CD14-positive monocyte (primary cell): ENCODE results near the gene ASB16. TPM values are rescaled to one million over a fixed set of nuclear protein-coding genes. Genes with fewer than 3 reads are reported as not detected.

Experiments used
- DNase-seq, 3 donors: peaks; one replicate each; pipeline ENCODE4 v3.0.0-alpha.2; 2011 to 2022
- H2AFZ ChIP-seq: 2 replicates; pipeline ENCODE4 v1.6.0; 2012; ENCODE audit warnings: mild to moderate bottlenecking, low read depth, low read length, inconsistent platforms; ENCODE audit not compliant: insufficient read depth, poor library complexity, severe bottlenecking
- H3K27ac ChIP-seq, 2 donors: 1 replicate in 1 of 2; 2 replicates in 1 of 2; pipeline ENCODE4 v1.5.1; 2012 to 2013; ENCODE audit warnings: low read length in 2 of 2, control low read depth in 1 of 2, inconsistent platforms in 1 of 2, low read depth in 1 of 2, mild to moderate bottlenecking in 1 of 2
- H3K27me3 ChIP-seq, 2 donors: one replicate each; pipeline versions ENCODE4 v1.6.0 to v1.6.1; 2011 to 2013; ENCODE audit warnings: low read length in 2 of 2; ENCODE audit not compliant: control insufficient read depth in 2 of 2, insufficient read depth in 2 of 2
- H3K36me3 ChIP-seq, 2 donors: replicated peaks in 1 of 2; 1 replicate in 1 of 2; 2 replicates in 1 of 2; pipeline versions ENCODE4 v1.5.1 to v1.6.1; 2012 to 2013; ENCODE audit warnings: low read length in 2 of 2, control low read depth in 1 of 2, inconsistent platforms in 1 of 2, mild to moderate bottlenecking in 1 of 2; ENCODE audit not compliant: insufficient read depth in 2 of 2, control insufficient read depth in 1 of 2
- H3K4me1 ChIP-seq, 2 donors: 1 replicate in 1 of 2; 2 replicates in 1 of 2; pipeline versions ENCODE4 v1.5.1 to v1.6.1; 2012 to 2013; ENCODE audit warnings: low read length in 2 of 2, control low read depth in 1 of 2, inconsistent platforms in 1 of 2, mild to moderate bottlenecking in 1 of 2, moderate library complexity in 1 of 2; ENCODE audit not compliant: insufficient read depth in 2 of 2, control insufficient read depth in 1 of 2
- H3K4me2 ChIP-seq: replicated peaks from 2 replicates; pipeline ENCODE3; 2012; ENCODE audit warnings: low read length, moderate library complexity, mild to moderate bottlenecking; ENCODE audit not compliant: poor library complexity, severe bottlenecking; ENCODE audit errors: extremely low read depth
- H3K4me3 ChIP-seq, 3 experiments: fragments of 200-600 bp in 1 of 3; sonication (generic) in 1 of 3; replicated peaks in 1 of 3; 1 replicate in 2 of 3; 2 replicates in 1 of 3; pipeline ENCODE4 v1.5.1; 2011 to 2013; ENCODE audit warnings: low read length in 3 of 3, mild to moderate bottlenecking in 3 of 3, control low read depth in 2 of 3, low read depth in 2 of 3, inconsistent platforms in 1 of 3, moderate library complexity in 1 of 3
- H3K79me2 ChIP-seq: 2 replicates; pipeline ENCODE4 v1.6.0; 2012; ENCODE audit warnings: mild to moderate bottlenecking, control low read depth, inconsistent platforms, low read length, moderate library complexity; ENCODE audit not compliant: insufficient read depth
- H3K9ac ChIP-seq: 2 replicates; pipeline ENCODE4 v1.6.0; 2017; ENCODE audit warnings: low read length, mild to moderate bottlenecking; ENCODE audit not compliant: insufficient read depth, poor library complexity, severe bottlenecking
- H3K9me3 ChIP-seq, 2 donors: replicated peaks in 1 of 2; 1 replicate in 1 of 2; 2 replicates in 1 of 2; pipeline versions ENCODE4 v1.5.1 to v1.6.1; 2012 to 2013; ENCODE audit warnings: low read length in 2 of 2, control low read depth in 1 of 2; ENCODE audit not compliant: control insufficient read depth in 1 of 2, insufficient read depth in 1 of 2
- H4K20me1 ChIP-seq: 2 replicates; pipeline ENCODE4 v1.6.0; 2012; ENCODE audit warnings: mild to moderate bottlenecking, low read length, control low read depth, moderate library complexity; ENCODE audit not compliant: insufficient read depth
- H3K27ac Mint-ChIP-seq, 7 donors: one replicate each; pipeline ENCODE4 v1.8.0; 2020; ENCODE audit warnings: mild to moderate bottlenecking in 7 of 7, mixed read lengths in 7 of 7, moderate library complexity in 6 of 7, inconsistent platforms in 2 of 7
- H3K27me3 Mint-ChIP-seq, 3 donors: one replicate each; pipeline ENCODE4 v1.8.0; 2021 to 2022; ENCODE audit warnings: low read depth in 3 of 3, mild to moderate bottlenecking in 3 of 3, mixed read lengths in 3 of 3, moderate library complexity in 3 of 3, inconsistent platforms in 1 of 3
- H3K36me3 Mint-ChIP-seq, 2 donors: one replicate each; pipeline ENCODE4 v1.8.0; 2020; ENCODE audit warnings: mixed read lengths in 2 of 2, inconsistent platforms in 1 of 2, mild to moderate bottlenecking in 1 of 2
- H3K4me1 Mint-ChIP-seq: one replicate; pipeline ENCODE4 v1.8.0; 2020; ENCODE audit warnings: mild to moderate bottlenecking, mixed read lengths
- H3K4me3 Mint-ChIP-seq, 2 donors: one replicate each; pipeline ENCODE4 v1.8.0; 2020; ENCODE audit warnings: mild to moderate bottlenecking in 2 of 2, mixed read lengths in 2 of 2, moderate library complexity in 1 of 2
- H3K9me3 Mint-ChIP-seq, 7 donors: one replicate each; pipeline ENCODE4 v1.8.0; 2020 to 2022; ENCODE audit warnings: mixed read lengths in 7 of 7, mild to moderate bottlenecking in 6 of 7, moderate library complexity in 6 of 7, inconsistent platforms in 2 of 7
- WGBS: methylation state at CpG from one replicate; pipeline ENCODE4 v1.1.5; 2013; ENCODE audit warnings: missing lambda C conversion rate; ENCODE audit not compliant: insufficient coverage; 5-methylcytosine and 5-hydroxymethylcytosine counted together
- intact Hi-C, 2 donors: fragments of 100-400 bp; cut with micrococcal nuclease; formaldehyde crosslinking; loops; one replicate each; pipeline versions ENCODE4 v1.15.0 to v1.15.1; 2023
- polyA plus RNA-seq, 3 donors: library from polyadenylated mRNA; depleted of rRNA in 1 of 3; unstranded in 2 of 3; stranded (reverse) in 1 of 3; fragments of 300-500 nt in 2 of 3; fragments of >200 nt in 1 of 3; fragmentation: Illumina TruSeq in 2 of 3; gene quantifications; 1 replicate in 2 of 3; 2 replicates in 1 of 3; pipeline ENCODE4 v1.2.3, GENCODE V29; 2012 to 2021
- TF ChIP-seq, protein P1 (sequence below): fragments of 200-600 bp; IDR thresholded peaks from one replicate; pipeline ENCODE4 v1.8.0; 2022; ENCODE audit warnings: antibody characterized with exemption, mild to moderate bottlenecking

The ASB16 gene
- polyA plus RNA-seq, 3 donors = not detected

DNA sequence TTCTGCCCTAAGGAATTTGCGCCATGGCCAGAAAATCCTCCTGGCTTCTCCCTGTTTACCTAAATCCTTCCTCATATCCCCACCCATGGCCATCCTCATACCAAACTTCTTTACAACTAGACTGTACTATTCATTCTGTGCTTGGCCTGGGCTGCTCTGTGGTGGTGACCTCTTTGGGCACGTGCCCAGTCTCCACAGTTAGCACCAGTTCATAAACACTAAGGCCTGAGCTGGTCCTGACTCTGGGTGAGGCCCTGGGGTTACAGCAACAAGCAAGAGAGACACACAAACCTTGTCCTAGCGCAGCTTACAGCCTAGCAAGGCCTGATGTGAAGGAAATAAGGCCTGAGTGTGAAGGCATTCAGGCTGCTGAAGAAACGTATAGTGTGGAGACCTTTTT is 32.3 kb downstream of the ASB16 start:
- Histone ChIP-seq H3K9ac (no peak overlapping the region), H3K4me1 (peaks cover 43 to 46% of the 10 kb centered on the region in 2 donors), H3K79me2 (peaks cover 21% of the 10 kb centered on the region), H3K4me3 (no peak overlapping the region), H3K9me3 (no peaks in the 10 kb centered on the region), H2AFZ (no peak overlapping the region), H3K4me2 (no peak overlapping the region), H4K20me1 (peaks cover 8% of the 10 kb centered on the region), H3K27ac (peak overlapping the region in 1 of 2 donors; percentile 56), H3K36me3 (peaks cover 16 to 20% of the 10 kb centered on the region in 2 donors), H3K27me3 (no peaks in the 10 kb centered on the region)
- peak overlapping the region in 6 of 7 donors; percentile 47 to 94 (median 88) for H3K27ac Mint-ChIP-seq
- intact Hi-C loops = loop anchor here in 1 of 2 donors (5.0 kb wide), 2 partner anchors 145 to 300 kb away; partner anchors contain the start of genes GPATCH8 and GRN
- no peak overlapping the region for H3K4me3 Mint-ChIP-seq
- H3K36me3 Mint-ChIP-seq = peaks cover 11 to 23% of the 10 kb centered on the region in 2 donors
- TF ChIP-seq, protein P1, sequence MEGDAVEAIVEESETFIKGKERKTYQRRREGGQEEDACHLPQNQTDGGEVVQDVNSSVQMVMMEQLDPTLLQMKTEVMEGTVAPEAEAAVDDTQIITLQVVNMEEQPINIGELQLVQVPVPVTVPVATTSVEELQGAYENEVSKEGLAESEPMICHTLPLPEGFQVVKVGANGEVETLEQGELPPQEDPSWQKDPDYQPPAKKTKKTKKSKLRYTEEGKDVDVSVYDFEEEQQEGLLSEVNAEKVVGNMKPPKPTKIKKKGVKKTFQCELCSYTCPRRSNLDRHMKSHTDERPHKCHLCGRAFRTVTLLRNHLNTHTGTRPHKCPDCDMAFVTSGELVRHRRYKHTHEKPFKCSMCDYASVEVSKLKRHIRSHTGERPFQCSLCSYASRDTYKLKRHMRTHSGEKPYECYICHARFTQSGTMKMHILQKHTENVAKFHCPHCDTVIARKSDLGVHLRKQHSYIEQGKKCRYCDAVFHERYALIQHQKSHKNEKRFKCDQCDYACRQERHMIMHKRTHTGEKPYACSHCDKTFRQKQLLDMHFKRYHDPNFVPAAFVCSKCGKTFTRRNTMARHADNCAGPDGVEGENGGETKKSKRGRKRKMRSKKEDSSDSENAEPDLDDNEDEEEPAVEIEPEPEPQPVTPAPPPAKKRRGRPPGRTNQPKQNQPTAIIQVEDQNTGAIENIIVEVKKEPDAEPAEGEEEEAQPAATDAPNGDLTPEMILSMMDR = no peak
- DNase-seq = no peak
- H3K4me1 Mint-ChIP-seq = peaks cover 55% of the 10 kb centered on the region
- H3K9me3 Mint-ChIP-seq = no peaks in the 10 kb centered on the region
- WGBS = 70% methylated on average over 2 of the region's 4 CpGs
- peaks cover 0 to 2% (median 0%) of the 10 kb centered on the region in 3 donors for H3K27me3 Mint-ChIP-seq

DNA sequence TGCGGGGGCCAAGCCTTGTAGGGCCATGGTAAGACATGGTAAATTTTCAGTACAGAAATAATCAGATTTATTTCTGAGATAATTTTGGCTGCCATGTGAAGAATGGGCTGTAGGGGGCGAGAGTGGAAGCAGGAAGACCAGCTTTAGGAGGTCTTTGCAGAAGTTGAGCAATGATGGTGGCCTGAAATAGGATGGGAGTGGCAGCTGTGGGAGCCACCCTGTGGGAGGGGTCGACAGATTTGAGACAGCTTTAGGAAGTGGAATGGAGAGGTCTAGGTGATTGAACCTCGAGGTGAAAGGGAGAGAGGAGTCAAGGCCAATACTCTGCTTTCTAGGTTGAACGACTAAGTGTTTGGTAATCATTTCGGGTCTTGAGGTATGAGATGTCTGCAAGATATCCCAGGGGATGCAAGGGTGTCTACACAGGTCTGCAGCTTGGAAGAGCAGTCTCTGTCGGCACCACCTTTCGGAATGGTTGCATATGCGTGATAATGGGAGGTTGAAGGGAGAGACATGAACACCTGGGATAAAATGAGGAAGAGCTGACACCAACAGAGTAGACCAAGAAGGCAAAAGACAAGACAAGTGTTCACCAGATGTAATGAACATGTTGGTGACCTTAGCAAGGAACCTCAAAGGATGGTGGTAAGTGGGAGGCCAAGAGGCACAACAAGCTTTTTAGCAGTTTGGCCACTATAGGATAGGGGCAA is 33.4 kb downstream of the ASB16 start:
- H3K4me1 Mint-ChIP-seq = peaks cover 55% of the 10 kb centered on the region
- H3K27me3 Mint-ChIP-seq = no peaks in the 10 kb centered on the region
- peak overlapping the region in 1 of 3 experiments; percentile 38 for H3K4me3 ChIP-seq
- peaks cover 34 to 51% of the 10 kb centered on the region in 2 donors for H3K4me1 ChIP-seq
- no peak overlapping the region for H3K9ac ChIP-seq
- H3K9me3 ChIP-seq = no peaks in the 10 kb centered on the region
- H3K36me3 Mint-ChIP-seq = peaks cover 21 to 34% of the 10 kb centered on the region in 2 donors
- H3K27me3 ChIP-seq = no peaks in the 10 kb centered on the region
- H2AFZ ChIP-seq = no peak overlapping the region
- TF ChIP-seq, protein P1 = peak; percentile 92
- peak overlapping the region; percentile 34 to 56 for H3K27ac ChIP-seq
- H3K4me3 Mint-ChIP-seq = peak overlapping the region; percentile 66 to 79
- peak overlapping the region; percentile 31 for H3K4me2 ChIP-seq
- 34% methylated on average over 9 of the region's 9 CpGs for WGBS
- intact Hi-C loops = loop anchor here in 1 of 2 donors (5.0 kb wide), 2 partner anchors 143 to 298 kb away; partner anchors contain the start of genes GPATCH8 and GRN
- H3K36me3 ChIP-seq = peaks cover 26 to 31% of the 10 kb centered on the region in 2 donors
- peak overlapping the region; percentile 75 to 94 (median 90) for H3K27ac Mint-ChIP-seq
- peaks cover 10% of the 10 kb centered on the region for H3K79me2 ChIP-seq
- peak; percentile 40 to 63 (median 61) for DNase-seq
- no peaks in the 10 kb centered on the region for H3K9me3 Mint-ChIP-seq
- no peaks in the 10 kb centered on the region for H4K20me1 ChIP-seq
